GM18519 (cell line): ENCODE results near the gene UVRAG.

Experiments
- ATAC-seq: cut with Tn5 transposase; IDR thresholded peaks from one replicate; pipeline ENCODE4 v1.9.1; 2021; ENCODE audit warnings: mild to moderate bottlenecking, moderate library complexity; ENCODE audit not compliant: unreplicated experiment, low FRiP score

The UVRAG gene

DNA sequence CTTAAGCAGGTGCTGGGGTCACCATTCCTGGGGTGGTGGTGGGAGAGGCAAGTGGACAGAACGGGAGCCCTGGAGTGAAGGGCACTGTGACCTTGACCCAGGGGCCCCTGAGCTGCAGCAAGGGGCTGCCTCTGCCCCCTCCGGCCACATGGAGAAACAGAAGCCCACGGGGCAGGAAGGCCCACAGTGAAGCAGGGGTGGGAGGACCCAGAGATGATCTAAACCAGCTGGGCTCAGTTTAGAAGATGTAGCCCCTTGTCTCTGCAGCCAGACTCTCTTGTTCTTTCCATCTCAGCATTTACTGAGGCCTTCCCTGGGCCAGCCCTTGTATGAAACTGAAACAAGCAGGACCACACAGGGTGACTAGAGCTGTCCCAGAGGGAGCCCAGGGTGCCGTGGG is 360.8 kb downstream of the UVRAG start:
- ATAC-seq: no peak

DNA sequence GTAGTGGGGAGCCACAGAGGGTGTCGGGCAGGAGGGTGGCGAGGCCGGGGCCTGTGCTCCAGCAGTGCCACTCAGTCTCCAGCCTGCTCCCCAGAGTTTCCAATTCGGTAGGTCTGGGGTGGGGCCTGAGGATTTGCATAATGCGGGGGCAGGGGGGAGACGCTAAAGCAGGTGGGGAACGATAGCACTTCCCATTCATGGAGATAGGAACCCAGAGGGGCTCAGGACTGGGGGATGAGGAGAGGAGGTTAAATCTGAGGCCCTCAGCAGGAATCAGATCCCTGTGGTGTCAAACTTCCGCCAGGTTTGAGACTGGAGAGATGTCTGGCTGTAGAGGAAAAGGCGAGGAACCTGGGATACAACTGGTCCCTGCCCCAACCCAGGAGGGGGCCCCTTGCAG is 361.5 kb downstream of the UVRAG start:
- no peak for ATAC-seq

DNA sequence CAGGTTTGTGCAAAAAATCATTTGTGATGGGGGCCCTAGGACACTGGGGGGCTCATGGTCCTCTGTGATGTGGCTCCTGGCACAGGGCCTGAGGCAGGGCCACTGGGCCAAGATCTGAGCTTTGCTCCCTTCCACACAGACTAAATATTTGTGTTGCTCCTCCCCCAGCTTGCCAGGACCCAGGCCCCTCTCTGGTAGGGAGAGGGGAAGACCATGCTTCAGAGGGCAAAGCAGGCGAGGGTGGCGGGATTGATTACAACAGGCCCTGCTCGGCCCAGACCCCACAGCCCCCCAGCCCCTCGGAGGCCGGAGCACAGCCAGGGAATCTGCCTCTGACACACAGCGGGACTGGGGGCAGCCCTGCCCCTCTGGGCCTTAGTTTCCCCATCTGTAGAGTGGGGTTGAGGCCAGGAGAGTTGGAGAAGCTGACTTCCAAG is 362.3 kb downstream of the UVRAG start:
- no peak for ATAC-seq

DNA sequence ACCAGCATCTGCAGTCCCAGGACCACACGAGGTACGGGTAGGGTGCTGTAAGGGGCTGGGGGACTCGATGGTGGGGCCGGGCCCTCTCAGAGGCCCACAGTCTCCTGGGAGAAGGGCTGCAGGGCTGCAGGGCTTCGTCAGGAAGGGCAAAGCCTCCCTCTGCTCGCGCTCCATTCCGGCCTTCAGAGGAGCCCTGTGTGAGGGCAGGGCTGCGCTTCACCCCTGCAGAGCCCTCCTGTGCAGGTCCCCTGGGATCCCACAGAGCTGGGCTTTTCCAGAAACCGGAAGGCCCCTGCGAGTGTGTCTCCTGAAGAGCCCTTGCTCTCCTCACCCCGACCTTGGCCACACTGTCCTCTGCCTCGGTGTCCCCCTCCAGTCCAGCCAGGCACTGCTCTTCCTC is 364.1 kb downstream of the UVRAG start:
- ATAC-seq: no peak

DNA sequence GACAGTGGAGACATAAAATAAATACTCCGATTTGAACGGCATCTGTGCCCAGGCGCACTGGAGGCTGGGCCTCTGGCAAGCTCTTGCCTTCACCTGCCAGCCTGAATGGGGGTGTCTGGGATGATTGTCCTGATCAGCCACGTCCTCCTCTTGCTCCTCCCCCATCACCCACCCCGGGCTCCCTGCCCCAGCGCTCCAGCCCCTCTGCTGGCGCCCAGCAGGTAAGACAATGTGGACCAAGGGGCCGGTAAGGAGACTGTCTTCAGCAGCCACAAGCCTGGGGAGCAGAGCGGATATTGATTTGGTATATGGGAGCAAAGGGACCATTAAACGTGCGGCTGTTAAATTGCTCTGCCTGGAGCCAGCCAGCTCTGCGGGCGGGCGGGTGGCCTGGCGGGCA is 366.4 kb downstream of the UVRAG start:
- no peak for ATAC-seq

DNA sequence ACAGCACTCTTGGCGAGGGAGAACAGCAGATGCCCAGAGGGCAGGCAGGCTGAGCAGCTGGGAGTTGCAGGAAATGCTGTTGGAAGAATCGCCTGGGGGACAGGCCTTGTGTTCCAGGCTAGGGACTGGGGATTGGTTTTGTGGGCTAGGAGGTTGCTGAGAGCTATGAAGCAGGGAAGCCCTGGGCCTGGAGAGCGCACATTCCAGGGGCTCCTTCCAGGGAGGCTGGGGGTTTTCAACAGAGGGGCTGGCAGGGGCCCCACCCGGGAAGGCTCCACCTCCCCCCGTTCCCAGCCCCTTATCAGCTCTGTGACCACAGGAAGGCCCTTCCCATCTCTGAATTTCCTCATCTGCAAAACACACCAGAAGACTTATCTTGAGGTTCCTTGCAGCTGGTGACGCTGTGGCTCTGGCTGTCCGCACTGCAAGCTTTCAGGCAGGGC is 369.6 kb downstream of the UVRAG start:
- ATAC-seq: no peak

DNA sequence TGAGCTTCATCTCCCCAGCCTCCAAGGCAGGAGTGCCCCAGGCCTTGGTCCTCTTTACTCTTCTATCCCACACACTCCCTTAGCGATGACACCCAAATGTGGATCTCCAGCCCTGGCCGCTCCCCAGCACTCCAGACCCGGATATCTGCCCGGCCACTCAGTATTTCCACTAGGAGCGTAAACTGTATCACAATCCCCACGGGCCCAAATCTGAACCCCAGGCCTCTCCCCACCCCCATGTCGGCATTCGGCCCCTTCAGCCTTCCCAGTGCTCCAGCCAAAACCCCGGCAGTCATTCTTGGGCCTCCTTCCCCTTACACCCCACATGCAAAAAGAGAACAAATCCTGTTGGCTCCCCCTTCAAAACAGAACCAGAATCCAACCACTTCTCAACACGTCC is 370.5 kb downstream of the UVRAG start:
- no peak for ATAC-seq

DNA sequence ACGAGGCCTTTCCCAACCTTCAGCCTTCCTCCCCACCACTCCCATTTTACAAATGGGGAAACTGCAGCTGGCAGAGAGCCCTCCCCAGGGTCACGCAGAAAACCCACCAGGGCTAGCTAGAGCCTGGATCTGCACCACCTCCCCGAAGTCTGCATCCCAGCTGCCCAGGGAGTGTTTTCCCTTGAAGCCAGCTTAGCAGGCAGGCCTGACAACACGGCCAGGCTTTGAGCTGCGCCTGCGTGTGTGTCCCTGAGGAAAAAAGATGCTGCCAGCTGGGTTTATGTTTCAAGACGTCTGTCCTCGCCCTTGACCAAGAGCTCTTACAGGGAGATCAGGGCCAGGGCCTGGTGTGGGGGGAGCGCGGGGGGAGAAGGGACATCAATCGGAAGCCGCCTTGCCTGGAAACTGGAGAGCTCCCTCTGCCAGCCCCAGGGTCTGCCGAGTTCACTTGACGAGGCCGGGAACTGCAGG is 371.0 kb downstream of the UVRAG start:
- ATAC-seq: no peak

DNA sequence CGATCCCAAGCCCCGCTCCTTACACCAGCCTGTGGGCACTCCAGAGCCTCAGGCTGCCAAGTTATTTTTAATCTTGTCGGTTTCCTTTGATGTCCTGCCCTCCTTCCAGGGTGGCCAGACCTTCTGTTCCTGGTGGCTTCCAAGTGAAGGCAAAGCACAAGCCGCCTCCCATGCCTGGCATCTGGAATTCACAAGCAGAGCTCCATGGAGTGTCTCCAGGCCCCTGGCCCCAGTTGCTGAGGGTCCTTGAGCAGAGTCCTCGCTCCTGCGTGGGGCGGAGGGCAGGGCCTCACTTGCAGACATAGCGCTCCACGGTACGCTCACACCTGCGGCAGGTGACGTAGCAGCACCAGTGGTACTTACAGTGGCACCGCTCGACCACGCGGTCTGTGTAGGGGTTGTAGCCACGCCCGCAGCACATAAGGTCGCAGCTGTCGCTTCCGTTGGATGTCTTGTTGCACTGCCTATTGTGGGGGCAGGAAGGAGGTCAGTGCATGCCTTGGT is 371.8 kb downstream of the UVRAG start:
- ATAC-seq: no peak

DNA sequence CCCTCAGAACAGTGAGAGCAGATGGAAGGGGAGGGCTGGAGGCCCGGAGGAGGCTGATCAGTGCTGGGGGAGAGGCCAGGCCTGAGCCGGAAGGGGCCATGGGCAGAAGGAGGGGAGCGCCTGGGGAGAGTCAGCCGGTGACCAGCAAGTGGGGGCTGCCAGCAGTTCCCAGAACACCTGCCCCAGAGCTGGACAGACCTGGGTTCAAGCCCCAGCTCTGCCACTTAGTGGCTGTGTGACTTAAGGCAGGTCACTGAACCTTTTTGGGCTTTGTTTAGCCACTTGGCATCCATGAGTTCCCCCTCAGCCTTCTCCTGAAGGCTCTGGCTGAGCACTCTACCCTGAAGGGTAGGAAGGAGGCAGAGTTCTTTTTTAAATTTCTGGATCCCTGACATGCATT is 373.9 kb downstream of the UVRAG start:
- no peak for ATAC-seq

DNA sequence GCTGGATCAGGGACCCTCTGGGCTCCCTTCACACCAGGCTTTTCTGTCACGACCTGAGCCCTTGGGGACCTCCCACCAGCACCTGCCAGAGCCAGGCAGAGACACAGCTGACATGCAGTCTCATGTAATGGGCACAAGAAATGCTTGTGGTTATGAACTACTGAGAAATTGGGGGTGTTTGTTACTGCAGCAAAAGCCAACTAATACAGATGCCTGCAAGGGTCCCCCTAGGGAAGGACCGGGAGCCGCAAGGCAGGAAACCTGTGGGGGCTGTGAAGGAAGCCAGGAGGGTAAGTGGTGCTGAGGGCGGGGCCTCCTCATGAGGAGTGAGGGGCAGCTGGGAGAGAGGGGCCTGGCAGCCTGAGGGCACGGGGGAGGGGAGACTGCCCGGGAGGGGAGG is 374.7 kb downstream of the UVRAG start:
- no peak for ATAC-seq

DNA sequence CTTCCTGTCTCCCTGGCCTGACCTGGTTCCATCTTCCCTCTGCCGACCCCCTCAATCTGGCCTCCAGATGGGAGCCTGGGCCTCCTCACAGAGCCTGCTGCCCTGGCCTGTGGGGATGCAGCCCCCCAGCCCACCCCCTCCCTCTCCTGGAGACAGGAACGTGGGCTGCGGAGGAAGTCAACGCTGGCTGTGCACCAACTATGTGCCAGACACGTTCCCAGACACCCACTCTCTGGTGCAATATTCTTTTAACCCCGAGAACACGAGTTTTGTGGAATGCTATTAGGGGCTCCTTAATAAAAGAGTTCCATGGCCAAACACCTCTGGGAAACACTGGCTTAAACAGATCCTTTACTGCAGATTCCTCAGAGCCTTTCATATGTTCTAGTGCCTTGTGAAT is 375.4 kb downstream of the UVRAG start:
- ATAC-seq: no peak
